ENCODE data around the gene ZBTB22. TPM values are rescaled to one million over a fixed set of nuclear protein-coding genes. Genes with fewer than 3 reads are reported as not detected.
"Not testable (repeated sequence)": the region's sequence is repeated elsewhere in the genome, so short reads cannot be mapped to it uniquely, and the experiment has no call there.

ZBTB22 gene
- total RNA-seq, 5 donors from 2014 or later (not counting 1 experiment from before 2014, with no cell fraction given), result 17.6 to 32.0 (median 26.3) TPM

- peak; percentile 64 to 74 (median 72) for ATAC-seq (replicated peaks in 1 of 4)
- peak overlapping the region; percentile 94 for H3K27ac ChIP-seq (ENCODE audit: low read length)
- H3K27me3 Mint-ChIP-seq, result no peaks in the 10 kb centered on the region
- H3K4me1 ChIP-seq (ENCODE audit: control insufficient read depth in 1 of 2, extremely low read depth in 1 of 2, insufficient read depth in 2 of 2, low read length in 2 of 2), result peaks cover 24 to 48% of the 10 kb centered on the region in 2 experiments
- peaks cover 36 to 54% (median 47%) of the 10 kb centered on the region in 3 donors for H3K4me1 Mint-ChIP-seq
- peak overlapping the region; percentile 73 to 84 (median 76) for H3K4me3 Mint-ChIP-seq
- peak; percentile 47 to 90 (median 70) for DNase-seq
- ChIA-PET POLR2A (interaction anchor here (0.5 to 1.8 kb wide), 10 partner anchors 27 to 976 kb away, joined by 3 to 6 read pairs (median 4); partner anchors contain the start of genes RGL2 (in 1 of the 2) and ZBTB22 (in 1 of the 2)), CTCF (interaction anchor here (0.6 to 3.0 kb wide), 23 partner anchors 12 to 1728 kb away, joined by 3 to 40 read pairs (median 4); partner anchors contain the start of genes WDR46 (in 2 of the 2), B3GALT4 (in 1 of the 2), ITPR3 (in 1 of the 2) and RGL2 (in 1 of the 2))
- no peaks in the 10 kb centered on the region for H3K9me3 ChIP-seq
- H3K4me3 ChIP-seq (ENCODE audit: control insufficient read depth in 1 of 2, extremely low read depth in 1 of 2, low read length in 1 of 2), result peak overlapping the region; percentile 39 to 54
- peak overlapping the region; percentile 92 to 94 for H3K27ac Mint-ChIP-seq
- no peaks in the 10 kb centered on the region for H3K36me3 ChIP-seq (ENCODE audit: control insufficient read depth in 2 of 2, extremely low read depth in 1 of 2, insufficient read depth in 1 of 2, low read length in 1 of 2)
- no peaks in the 10 kb centered on the region for H3K9me3 Mint-ChIP-seq
- no peaks in the 10 kb centered on the region for H3K27me3 ChIP-seq (replicated peaks in 1 of 2; ENCODE audit: control insufficient read depth in 2 of 2, extremely low read depth in 1 of 2, insufficient read depth in 2 of 2, low read length in 1 of 2)
- 4% methylated on average over 9 of the region's 22 CpGs for WGBS (ENCODE audit: insufficient coverage)
- H3K36me3 Mint-ChIP-seq, result no peaks in the 10 kb centered on the region
Observed at GRCh38 chr6:33344701-33345697, 27.5 kb upstream of the ZBTB22 start.

GRCh38 chr6:33343953-33344611 lies 26.5 kb upstream of the ZBTB22 start:
- POLR2A ChIA-PET, result interaction anchor here (0.6 to 1.8 kb wide), 12 partner anchors 21 to 236 kb away, joined by 3 to 6 read pairs (median 4); partner anchors contain the start of genes BAK1 (in 1 of the 2), RGL2 (in 1 of the 2) and ZBTB22 (in 1 of the 2)
- peak overlapping the region; percentile 39 to 51 for H3K4me3 ChIP-seq (ENCODE audit: control insufficient read depth in 1 of 2, extremely low read depth in 1 of 2, low read length in 1 of 2)
- peak overlapping the region; percentile 94 for H3K27ac ChIP-seq (ENCODE audit: low read length)
- Mint-ChIP-seq H3K4me1 (peaks cover 36 to 63% (median 52%) of the 10 kb centered on the region in 3 donors), H3K36me3 (no peaks in the 10 kb centered on the region), H3K4me3 (peak overlapping the region; percentile 71 to 84 (median 73)), H3K27me3 (no peaks in the 10 kb centered on the region), H3K27ac (peak overlapping the region; percentile 94), H3K9me3 (no peaks in the 10 kb centered on the region)
- H3K4me1 ChIP-seq (ENCODE audit: control insufficient read depth in 1 of 2, extremely low read depth in 1 of 2, insufficient read depth in 2 of 2, low read length in 2 of 2), result peaks cover 24 to 48% of the 10 kb centered on the region in 2 experiments
- H3K27me3 ChIP-seq (replicated peaks in 1 of 2; ENCODE audit: control insufficient read depth in 2 of 2, extremely low read depth in 1 of 2, insufficient read depth in 2 of 2, low read length in 1 of 2), result no peaks in the 10 kb centered on the region
- CTCF ChIA-PET, result interaction anchor here (0.6 to 3.0 kb wide), 18 partner anchors 25 to 1727 kb away, joined by 3 to 40 read pairs (median 4); partner anchors contain the start of genes B3GALT4 (in 1 of the 2), ITPR3 (in 1 of the 2), RGL2 (in 1 of the 2) and RPS18 (in 1 of the 2)
- no peaks in the 10 kb centered on the region for H3K9me3 ChIP-seq
- no peaks in the 10 kb centered on the region for H3K36me3 ChIP-seq (ENCODE audit: control insufficient read depth in 2 of 2, extremely low read depth in 1 of 2, insufficient read depth in 1 of 2, low read length in 1 of 2)
- peak; percentile 31 to 91 (median 69) for DNase-seq
- 0% methylated on average over 1 of the region's 6 CpGs for WGBS (ENCODE audit: insufficient coverage)
- peak; percentile 69 to 77 (median 73) for ATAC-seq (replicated peaks in 1 of 4)

- CTCF ChIA-PET, result interaction anchor here (0.6 to 3.0 kb wide), 13 partner anchors 25 to 896 kb away, joined by 3 to 40 read pairs (median 4); partner anchors contain the start of genes RGL2 (in 1 of the 2), RPS18 (in 1 of the 2), VPS52 (in 1 of the 2) and ZBTB22 (in 1 of the 2)
- 7% methylated on average over 2 of the region's 7 CpGs for WGBS (ENCODE audit: insufficient coverage)
- POLR2A ChIA-PET, result interaction anchor here (0.6 to 1.2 kb wide), 10 partner anchors 20 to 236 kb away, joined by 3 to 6 read pairs (median 4); partner anchors contain the start of genes BAK1 (in 1 of the 2), RGL2 (in 1 of the 2) and ZBTB22 (in 1 of the 2)
- peak in 4 of 35 experiments; percentile 26 to 60 (median 51) for DNase-seq
- not testable (repeated sequence) for H3K4me3 ChIP-seq (ENCODE audit: control insufficient read depth in 1 of 2, extremely low read depth in 1 of 2, low read length in 1 of 2); H3K36me3 ChIP-seq (ENCODE audit: control insufficient read depth in 2 of 2, extremely low read depth in 1 of 2, insufficient read depth in 1 of 2, low read length in 1 of 2); ATAC-seq (replicated peaks in 1 of 4); H3K27me3 Mint-ChIP-seq; H3K27me3 ChIP-seq (replicated peaks in 1 of 2; ENCODE audit: control insufficient read depth in 2 of 2, extremely low read depth in 1 of 2, insufficient read depth in 2 of 2, low read length in 1 of 2); H3K9me3 Mint-ChIP-seq; H3K9me3 ChIP-seq; H3K36me3 Mint-ChIP-seq
- peaks cover 36 to 63% (median 53%) of the 10 kb centered on the region in 3 donors for H3K4me1 Mint-ChIP-seq
- Histone ChIP-seq H3K4me1 (ENCODE audit: control insufficient read depth in 1 of 2, extremely low read depth in 1 of 2, insufficient read depth in 2 of 2, low read length in 2 of 2) (peaks cover 24 to 48% of the 10 kb centered on the region in 2 experiments), H3K27ac (ENCODE audit: low read length) (peak overlapping the region; percentile 94)
- H3K4me3 Mint-ChIP-seq, result peak overlapping the region; percentile 71 to 84 (median 73)
- peak overlapping the region; percentile 94 for H3K27ac Mint-ChIP-seq
Observed at GRCh38 chr6:33343606-33343952, 26.0 kb upstream of the ZBTB22 start.

GRCh38 chr6:33339193-33339592 lies 21.6 kb upstream of the ZBTB22 start:
- H3K36me3 ChIP-seq (ENCODE audit: control insufficient read depth in 2 of 2, extremely low read depth in 1 of 2, insufficient read depth in 1 of 2, low read length in 1 of 2), result no peaks in the 10 kb centered on the region
- Mint-ChIP-seq H3K4me3 (no peak overlapping the region), H3K9me3 (no peaks in the 10 kb centered on the region), H3K27me3 (no peaks in the 10 kb centered on the region), H3K36me3 (no peaks in the 10 kb centered on the region), H3K27ac (peak overlapping the region; percentile 48 to 57), H3K4me1 (peaks cover 16 to 36% (median 35%) of the 10 kb centered on the region in 3 donors)
- ChIA-PET POLR2A (no interaction called here), CTCF (interaction anchor here in 1 of 2 donors (0.6 kb wide), 1 partner anchor 13 kb away, joined by 4 read pairs; no protein-coding TSS in a partner anchor)
- H3K27me3 ChIP-seq (replicated peaks in 1 of 2; ENCODE audit: control insufficient read depth in 2 of 2, extremely low read depth in 1 of 2, insufficient read depth in 2 of 2, low read length in 1 of 2), result no peaks in the 10 kb centered on the region
- H3K4me1 ChIP-seq (ENCODE audit: control insufficient read depth in 1 of 2, extremely low read depth in 1 of 2, insufficient read depth in 2 of 2, low read length in 2 of 2), result peaks cover 11 to 36% of the 10 kb centered on the region in 2 experiments
- H3K4me3 ChIP-seq (ENCODE audit: control insufficient read depth in 1 of 2, extremely low read depth in 1 of 2, low read length in 1 of 2), result no peak overlapping the region
- WGBS (ENCODE audit: insufficient coverage), result 90% methylated on average over 4 of the region's 6 CpGs
- DNase-seq (no peak), ATAC-seq (replicated peaks in 1 of 4) (no peak)
- H3K9me3 ChIP-seq, result no peaks in the 10 kb centered on the region
- H3K27ac ChIP-seq (ENCODE audit: low read length), result no peak overlapping the region

GRCh38 chr6:33336495-33336894 lies 19.0 kb upstream of the ZBTB22 start:
- ChIA-PET CTCF (interaction anchor here in 1 of 2 donors (0.7 kb wide), 1 partner anchor 762 kb away, joined by 5 read pairs; no protein-coding TSS in a partner anchor), POLR2A (interaction anchor here in 1 of 2 donors (0.7 kb wide), 1 partner anchor 120 kb away, joined by 3 read pairs; no protein-coding TSS in a partner anchor)
- Histone ChIP-seq H3K27me3 (replicated peaks in 1 of 2; ENCODE audit: control insufficient read depth in 2 of 2, extremely low read depth in 1 of 2, insufficient read depth in 2 of 2, low read length in 1 of 2) (no peaks in the 10 kb centered on the region), H3K4me1 (ENCODE audit: control insufficient read depth in 1 of 2, extremely low read depth in 1 of 2, insufficient read depth in 2 of 2, low read length in 2 of 2) (peaks cover 3 to 13% of the 10 kb centered on the region in 2 experiments), H3K4me3 (ENCODE audit: control insufficient read depth in 1 of 2, extremely low read depth in 1 of 2, low read length in 1 of 2) (no peak overlapping the region), H3K36me3 (ENCODE audit: control insufficient read depth in 2 of 2, extremely low read depth in 1 of 2, insufficient read depth in 1 of 2, low read length in 1 of 2) (no peaks in the 10 kb centered on the region), H3K27ac (ENCODE audit: low read length) (no peak overlapping the region), H3K9me3 (no peaks in the 10 kb centered on the region)
- WGBS (ENCODE audit: insufficient coverage), result 60% methylated on average over 1 of the region's 3 CpGs
- H3K4me3 Mint-ChIP-seq, result no peak overlapping the region
- DNase-seq, result no peak
- H3K27ac Mint-ChIP-seq, result no peak overlapping the region
- H3K27me3 Mint-ChIP-seq, result no peaks in the 10 kb centered on the region
- ATAC-seq (replicated peaks in 1 of 4), result no peak
- H3K9me3 Mint-ChIP-seq, result no peaks in the 10 kb centered on the region
- no peaks in the 10 kb centered on the region for H3K36me3 Mint-ChIP-seq
- peaks cover 4 to 30% (median 22%) of the 10 kb centered on the region in 3 donors for H3K4me1 Mint-ChIP-seq
